Measurements from ENCODE around the gene ATG101. TPM values are rescaled to one million over a fixed set of nuclear protein-coding genes. Genes with fewer than 3 reads are reported as not detected.

The ATG101 gene
- total and polyA plus RNA-seq, 2 experiments from 2014 or later = 27.7 to 60.3 TPM

DNA sequence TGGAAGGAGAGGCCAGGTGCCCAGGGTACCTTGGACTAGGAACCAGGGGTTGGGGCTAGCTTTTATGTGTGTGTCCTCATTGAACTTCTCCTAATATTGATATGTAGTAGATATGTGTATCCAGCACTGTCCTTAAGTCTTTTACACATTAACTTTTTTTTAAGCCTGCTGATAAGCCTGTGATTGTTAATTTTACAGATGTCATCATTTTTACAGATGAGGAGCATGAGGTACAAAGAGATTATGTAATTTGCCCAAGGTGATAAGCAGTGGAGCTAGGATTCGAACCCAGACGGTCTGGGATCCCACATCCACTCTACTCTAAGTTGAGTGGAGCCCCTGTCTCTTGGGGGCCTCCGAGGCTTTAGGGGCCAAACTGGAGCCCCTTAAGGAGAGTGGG is 28.7 kb upstream of the ATG101 start:
- Histone ChIP-seq H3K27me3 (ENCODE audit: insufficient read depth) (peaks cover 24% of the 10 kb centered on the region), H3K36me3 (ENCODE audit: insufficient read depth) (no peaks in the 10 kb centered on the region), H3K4me1 (ENCODE audit: insufficient read depth) (peaks cover 7% of the 10 kb centered on the region; the same call in 1 of the 2 replicates), H4K20me1 (replicated peaks; ENCODE audit: insufficient read depth) (peaks cover 12% of the 10 kb centered on the region), H2AFZ (no peak overlapping the region), H3K9me2 (ENCODE audit: insufficient read depth) (no peaks in the 10 kb centered on the region), H3K4me2 (no peak overlapping the region), H3F3A (replicated peaks; ENCODE audit: low read depth) (peaks cover 14% of the 10 kb centered on the region), H3K27ac (ENCODE audit: low read depth) (no peak overlapping the region), H3K4me3 (no peak overlapping the region), H3K79me2 (replicated peaks; ENCODE audit: insufficient read depth) (peaks cover 15% of the 10 kb centered on the region)
- DNase-seq (ENCODE audit: low spot score) (no peak), ATAC-seq (no peak)
- Mint-ChIP-seq H3K4me3 (no peak overlapping the region; the same call in 2 of the 3 replicates), H3K27me3 (ENCODE audit: insufficient read depth, low read depth, poor library complexity) (peaks cover 15% of the 10 kb centered on the region), H3K27ac (no peak overlapping the region), H3K9me3 (no peaks in the 10 kb centered on the region), H3K4me1 (peaks cover 21% of the 10 kb centered on the region), H3K36me3 (ENCODE audit: low read depth) (peaks cover 8% of the 10 kb centered on the region; the same call in 2 of the 3 replicates)
- TF ChIP-seq, protein P1, sequence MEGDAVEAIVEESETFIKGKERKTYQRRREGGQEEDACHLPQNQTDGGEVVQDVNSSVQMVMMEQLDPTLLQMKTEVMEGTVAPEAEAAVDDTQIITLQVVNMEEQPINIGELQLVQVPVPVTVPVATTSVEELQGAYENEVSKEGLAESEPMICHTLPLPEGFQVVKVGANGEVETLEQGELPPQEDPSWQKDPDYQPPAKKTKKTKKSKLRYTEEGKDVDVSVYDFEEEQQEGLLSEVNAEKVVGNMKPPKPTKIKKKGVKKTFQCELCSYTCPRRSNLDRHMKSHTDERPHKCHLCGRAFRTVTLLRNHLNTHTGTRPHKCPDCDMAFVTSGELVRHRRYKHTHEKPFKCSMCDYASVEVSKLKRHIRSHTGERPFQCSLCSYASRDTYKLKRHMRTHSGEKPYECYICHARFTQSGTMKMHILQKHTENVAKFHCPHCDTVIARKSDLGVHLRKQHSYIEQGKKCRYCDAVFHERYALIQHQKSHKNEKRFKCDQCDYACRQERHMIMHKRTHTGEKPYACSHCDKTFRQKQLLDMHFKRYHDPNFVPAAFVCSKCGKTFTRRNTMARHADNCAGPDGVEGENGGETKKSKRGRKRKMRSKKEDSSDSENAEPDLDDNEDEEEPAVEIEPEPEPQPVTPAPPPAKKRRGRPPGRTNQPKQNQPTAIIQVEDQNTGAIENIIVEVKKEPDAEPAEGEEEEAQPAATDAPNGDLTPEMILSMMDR (conservative IDR thresholded peaks at IDR 0.05; ENCODE audit: low read depth in 2 of 2) = no peak
- TF ChIP-seq JUNB (IDR thresholded peaks at IDR 0.05; ENCODE audit: unreplicated experiment) (no peak), ZNF114 (CRISPR knock-in tag; IDR thresholded peaks at IDR 0.05) (no peak), ZNF331 (CRISPR knock-in tag; IDR thresholded peaks at IDR 0.05; ENCODE audit: low read depth) (no peak), EZH2phosphoT487 (IDR thresholded peaks at IDR 0.05; ENCODE audit: unreplicated experiment) (no peak), NANOG (IDR thresholded peaks at IDR 0.05; ENCODE audit: borderline replicate concordance) (no peak), CREB1 (CRISPR knock-in tag; IDR thresholded peaks at IDR 0.05; ENCODE audit: low read depth) (no peak), POLR2AphosphoS5 (IDR thresholded peaks at IDR 0.05; ENCODE audit: low read depth) (no peak), STAT1 (IDR thresholded peaks at IDR 0.05; ENCODE audit: unreplicated experiment) (no peak), EZH2 (IDR thresholded peaks at IDR 0.05; ENCODE audit: low read depth, unreplicated experiment) (no peak)
- TF ChIP-seq, protein P2, sequence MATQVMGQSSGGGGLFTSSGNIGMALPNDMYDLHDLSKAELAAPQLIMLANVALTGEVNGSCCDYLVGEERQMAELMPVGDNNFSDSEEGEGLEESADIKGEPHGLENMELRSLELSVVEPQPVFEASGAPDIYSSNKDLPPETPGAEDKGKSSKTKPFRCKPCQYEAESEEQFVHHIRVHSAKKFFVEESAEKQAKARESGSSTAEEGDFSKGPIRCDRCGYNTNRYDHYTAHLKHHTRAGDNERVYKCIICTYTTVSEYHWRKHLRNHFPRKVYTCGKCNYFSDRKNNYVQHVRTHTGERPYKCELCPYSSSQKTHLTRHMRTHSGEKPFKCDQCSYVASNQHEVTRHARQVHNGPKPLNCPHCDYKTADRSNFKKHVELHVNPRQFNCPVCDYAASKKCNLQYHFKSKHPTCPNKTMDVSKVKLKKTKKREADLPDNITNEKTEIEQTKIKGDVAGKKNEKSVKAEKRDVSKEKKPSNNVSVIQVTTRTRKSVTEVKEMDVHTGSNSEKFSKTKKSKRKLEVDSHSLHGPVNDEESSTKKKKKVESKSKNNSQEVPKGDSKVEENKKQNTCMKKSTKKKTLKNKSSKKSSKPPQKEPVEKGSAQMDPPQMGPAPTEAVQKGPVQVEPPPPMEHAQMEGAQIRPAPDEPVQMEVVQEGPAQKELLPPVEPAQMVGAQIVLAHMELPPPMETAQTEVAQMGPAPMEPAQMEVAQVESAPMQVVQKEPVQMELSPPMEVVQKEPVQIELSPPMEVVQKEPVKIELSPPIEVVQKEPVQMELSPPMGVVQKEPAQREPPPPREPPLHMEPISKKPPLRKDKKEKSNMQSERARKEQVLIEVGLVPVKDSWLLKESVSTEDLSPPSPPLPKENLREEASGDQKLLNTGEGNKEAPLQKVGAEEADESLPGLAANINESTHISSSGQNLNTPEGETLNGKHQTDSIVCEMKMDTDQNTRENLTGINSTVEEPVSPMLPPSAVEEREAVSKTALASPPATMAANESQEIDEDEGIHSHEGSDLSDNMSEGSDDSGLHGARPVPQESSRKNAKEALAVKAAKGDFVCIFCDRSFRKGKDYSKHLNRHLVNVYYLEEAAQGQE (IDR thresholded peaks at IDR 0.05; ENCODE audit: unreplicated experiment) = no peak
- TF ChIP-seq, protein P3, sequence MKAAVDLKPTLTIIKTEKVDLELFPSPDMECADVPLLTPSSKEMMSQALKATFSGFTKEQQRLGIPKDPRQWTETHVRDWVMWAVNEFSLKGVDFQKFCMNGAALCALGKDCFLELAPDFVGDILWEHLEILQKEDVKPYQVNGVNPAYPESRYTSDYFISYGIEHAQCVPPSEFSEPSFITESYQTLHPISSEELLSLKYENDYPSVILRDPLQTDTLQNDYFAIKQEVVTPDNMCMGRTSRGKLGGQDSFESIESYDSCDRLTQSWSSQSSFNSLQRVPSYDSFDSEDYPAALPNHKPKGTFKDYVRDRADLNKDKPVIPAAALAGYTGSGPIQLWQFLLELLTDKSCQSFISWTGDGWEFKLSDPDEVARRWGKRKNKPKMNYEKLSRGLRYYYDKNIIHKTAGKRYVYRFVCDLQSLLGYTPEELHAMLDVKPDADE (IDR thresholded peaks at IDR 0.05) = no peak
- TF ChIP-seq, protein P4, sequence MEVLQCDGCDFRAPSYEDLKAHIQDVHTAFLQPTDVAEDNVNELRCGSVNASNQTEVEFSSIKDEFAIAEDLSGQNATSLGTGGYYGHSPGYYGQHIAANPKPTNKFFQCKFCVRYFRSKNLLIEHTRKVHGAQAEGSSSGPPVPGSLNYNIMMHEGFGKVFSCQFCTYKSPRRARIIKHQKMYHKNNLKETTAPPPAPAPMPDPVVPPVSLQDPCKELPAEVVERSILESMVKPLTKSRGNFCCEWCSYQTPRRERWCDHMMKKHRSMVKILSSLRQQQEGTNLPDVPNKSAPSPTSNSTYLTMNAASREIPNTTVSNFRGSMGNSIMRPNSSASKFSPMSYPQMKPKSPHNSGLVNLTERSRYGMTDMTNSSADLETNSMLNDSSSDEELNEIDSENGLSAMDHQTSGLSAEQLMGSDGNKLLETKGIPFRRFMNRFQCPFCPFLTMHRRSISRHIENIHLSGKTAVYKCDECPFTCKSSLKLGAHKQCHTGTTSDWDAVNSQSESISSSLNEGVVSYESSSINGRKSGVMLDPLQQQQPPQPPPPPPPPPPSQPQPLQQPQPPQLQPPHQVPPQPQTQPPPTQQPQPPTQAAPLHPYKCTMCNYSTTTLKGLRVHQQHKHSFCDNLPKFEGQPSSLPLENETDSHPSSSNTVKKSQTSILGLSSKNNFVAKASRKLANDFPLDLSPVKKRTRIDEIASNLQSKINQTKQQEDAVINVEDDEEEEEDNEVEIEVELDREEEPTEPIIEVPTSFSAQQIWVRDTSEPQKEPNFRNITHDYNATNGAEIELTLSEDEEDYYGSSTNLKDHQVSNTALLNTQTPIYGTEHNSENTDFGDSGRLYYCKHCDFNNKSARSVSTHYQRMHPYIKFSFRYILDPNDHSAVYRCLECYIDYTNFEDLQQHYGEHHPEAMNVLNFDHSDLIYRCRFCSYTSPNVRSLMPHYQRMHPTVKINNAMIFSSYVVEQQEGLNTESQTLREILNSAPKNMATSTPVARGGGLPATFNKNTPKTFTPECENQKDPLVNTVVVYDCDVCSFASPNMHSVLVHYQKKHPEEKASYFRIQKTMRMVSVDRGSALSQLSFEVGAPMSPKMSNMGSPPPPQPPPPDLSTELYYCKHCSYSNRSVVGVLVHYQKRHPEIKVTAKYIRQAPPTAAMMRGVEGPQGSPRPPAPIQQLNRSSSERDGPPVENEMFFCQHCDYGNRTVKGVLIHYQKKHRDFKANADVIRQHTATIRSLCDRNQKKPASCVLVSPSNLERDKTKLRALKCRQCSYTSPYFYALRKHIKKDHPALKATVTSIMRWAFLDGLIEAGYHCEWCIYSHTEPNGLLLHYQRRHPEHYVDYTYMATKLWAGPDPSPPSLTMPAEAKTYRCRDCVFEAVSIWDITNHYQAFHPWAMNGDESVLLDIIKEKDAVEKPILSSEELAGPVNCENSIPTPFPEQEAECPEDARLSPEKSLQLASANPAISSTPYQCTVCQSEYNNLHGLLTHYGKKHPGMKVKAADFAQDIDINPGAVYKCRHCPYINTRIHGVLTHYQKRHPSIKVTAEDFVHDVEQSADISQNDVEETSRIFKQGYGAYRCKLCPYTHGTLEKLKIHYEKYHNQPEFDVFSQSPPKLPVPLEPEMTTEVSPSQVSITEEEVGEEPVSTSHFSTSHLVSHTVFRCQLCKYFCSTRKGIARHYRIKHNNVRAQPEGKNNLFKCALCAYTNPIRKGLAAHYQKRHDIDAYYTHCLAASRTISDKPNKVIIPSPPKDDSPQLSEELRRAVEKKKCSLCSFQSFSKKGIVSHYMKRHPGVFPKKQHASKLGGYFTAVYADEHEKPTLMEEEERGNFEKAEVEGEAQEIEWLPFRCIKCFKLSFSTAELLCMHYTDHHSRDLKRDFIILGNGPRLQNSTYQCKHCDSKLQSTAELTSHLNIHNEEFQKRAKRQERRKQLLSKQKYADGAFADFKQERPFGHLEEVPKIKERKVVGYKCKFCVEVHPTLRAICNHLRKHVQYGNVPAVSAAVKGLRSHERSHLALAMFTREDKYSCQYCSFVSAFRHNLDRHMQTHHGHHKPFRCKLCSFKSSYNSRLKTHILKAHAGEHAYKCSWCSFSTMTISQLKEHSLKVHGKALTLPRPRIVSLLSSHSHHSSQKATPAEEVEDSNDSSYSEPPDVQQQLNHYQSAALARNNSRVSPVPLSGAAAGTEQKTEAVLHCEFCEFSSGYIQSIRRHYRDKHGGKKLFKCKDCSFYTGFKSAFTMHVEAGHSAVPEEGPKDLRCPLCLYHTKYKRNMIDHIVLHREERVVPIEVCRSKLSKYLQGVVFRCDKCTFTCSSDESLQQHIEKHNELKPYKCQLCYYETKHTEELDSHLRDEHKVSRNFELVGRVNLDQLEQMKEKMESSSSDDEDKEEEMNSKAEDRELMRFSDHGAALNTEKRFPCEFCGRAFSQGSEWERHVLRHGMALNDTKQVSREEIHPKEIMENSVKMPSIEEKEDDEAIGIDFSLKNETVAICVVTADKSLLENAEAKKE (CRISPR knock-in tag; IDR thresholded peaks at IDR 0.05) = no peak
